HCT116 (cell line): ENCODE results near the gene RNU1-2.
"Not testable (repeated sequence)": the region's sequence is repeated elsewhere in the genome, so short reads cannot be mapped to it uniquely, and the experiment has no call there.

ENCODE experiments used
- CEBPB ChIP-seq: IDR thresholded peaks from 2 replicates; pipeline ENCODE4 v1.6.1; 2012; ENCODE audit warnings: low read depth
- CTCF ChIP-seq, 3 experiments: fragments of 200-600 bp in 1 of 3; sonication (generic) in 1 of 3; IDR thresholded peaks in 2 of 3; conservative IDR thresholded peaks in 1 of 3; 2 replicates each; pipeline ENCODE4 v1.5.1; 2012 to 2017; ENCODE audit warnings: low read depth in 2 of 3, low read length in 2 of 3, antibody characterized with exemption in 1 of 3, borderline replicate concordance in 1 of 3, control low read depth in 1 of 3, mild to moderate bottlenecking in 1 of 3, mixed read lengths in 1 of 3, mixed run types in 1 of 3, moderate library complexity in 1 of 3; ENCODE audit not compliant: insufficient read depth in 1 of 3
- POLR2A ChIP-seq: IDR thresholded peaks from 2 replicates; pipeline ENCODE4 v1.7.0; 2011; ENCODE audit warnings: borderline replicate concordance; ENCODE audit not compliant: insufficient read depth, insufficient read length; ENCODE audit errors: extremely low read depth

- TF ChIP-seq CEBPB; POLR2A; CTCF (IDR thresholded peaks at IDR 0.05 in 2 of 3, conservative IDR thresholded peaks at IDR 0.05 in 1 of 3; ENCODE audit: borderline replicate concordance in 1 of 3, insufficient read depth in 1 of 3, low read depth in 2 of 3, low read length in 2 of 3): not testable (repeated sequence)
Observed at GRCh38 chr1:16898298-16898697, 2.5 kb downstream of the RNU1-2 start.
